ENCODE results near the gene ZNF827. TPM values are rescaled to one million over a fixed set of nuclear protein-coding genes. Genes with fewer than 3 reads are reported as not detected.

Gene ZNF827
- total RNA-seq, 1 donor from 2014 or later, result 19.5 TPM

GRCh38 chr4:145883101-145883694, 55.4 kb downstream of the ZNF827 start:
- intact Hi-C loops (cut with DNase I), result loop anchor here (10.0 kb wide), 1 partner anchor 398 kb away; the partner anchor contains the start of gene SMAD1
- no peaks in the 10 kb centered on the region for H3K27me3 ChIP-seq
- no peaks in the 10 kb centered on the region for H3K9me3 ChIP-seq
- H3K36me3 ChIP-seq, result no peaks in the 10 kb centered on the region
- no peak for TF ChIP-seq CTCF (IDR thresholded peaks at IDR 0.05)
- DNase-seq (ENCODE audit: low spot score in 2 of 2), result no peak
- peaks cover 9 to 38% of the 10 kb centered on the region in 2 donors for H3K4me1 ChIP-seq
- no peak overlapping the region for H3K4me3 ChIP-seq
- H3K27ac ChIP-seq, result no peak overlapping the region

GRCh38 chr4:145882604-145883003, 56.0 kb downstream of the ZNF827 start:
- Histone ChIP-seq H3K4me3 (no peak overlapping the region), H3K27ac (no peak overlapping the region), H3K36me3 (no peaks in the 10 kb centered on the region), H3K4me1 (peaks cover 9 to 38% of the 10 kb centered on the region in 2 donors), H3K27me3 (no peaks in the 10 kb centered on the region), H3K9me3 (no peaks in the 10 kb centered on the region)
- intact Hi-C loops (cut with DNase I), result loop anchor here (10.0 kb wide), 1 partner anchor 398 kb away; the partner anchor contains the start of gene SMAD1
- no peak for TF ChIP-seq CTCF (IDR thresholded peaks at IDR 0.05)
- no peak for DNase-seq (ENCODE audit: low spot score in 2 of 2)

GRCh38 chr4:145881989-145882388, 56.6 kb downstream of the ZNF827 start:
- Histone ChIP-seq H3K4me1 (peaks cover 9 to 35% of the 10 kb centered on the region in 2 donors), H3K4me3 (no peak overlapping the region), H3K36me3 (no peaks in the 10 kb centered on the region), H3K9me3 (no peaks in the 10 kb centered on the region), H3K27ac (no peak overlapping the region), H3K27me3 (no peaks in the 10 kb centered on the region)
- no peak for DNase-seq (ENCODE audit: low spot score in 2 of 2)
- no peak for TF ChIP-seq CTCF (IDR thresholded peaks at IDR 0.05)
- intact Hi-C loops (cut with DNase I), result loop anchor here (10.0 kb wide), 1 partner anchor 397 kb away; the partner anchor contains the start of gene SMAD1

- Histone ChIP-seq H3K4me1 (peaks cover 8 to 32% of the 10 kb centered on the region in 2 donors), H3K27ac (peak overlapping the region; percentile 15 to 38), H3K9me3 (no peaks in the 10 kb centered on the region), H3K36me3 (no peaks in the 10 kb centered on the region), H3K27me3 (no peaks in the 10 kb centered on the region), H3K4me3 (no peak overlapping the region)
- intact Hi-C loops (cut with DNase I), result loop anchor here (10.0 kb wide), 1 partner anchor 397 kb away; the partner anchor contains the start of gene SMAD1
- no peak for DNase-seq (ENCODE audit: low spot score in 2 of 2)
- no peak for TF ChIP-seq CTCF (IDR thresholded peaks at IDR 0.05)
Measured at GRCh38 chr4:145881576-145881975, 57.0 kb downstream of the ZNF827 start.

- intact Hi-C loops (cut with DNase I), result loop anchor here (10.0 kb wide), 1 partner anchor 396 kb away; the partner anchor contains the start of gene SMAD1
- no peaks in the 10 kb centered on the region for H3K36me3 ChIP-seq
- TF ChIP-seq CTCF (IDR thresholded peaks at IDR 0.05), result no peak
- no peak for DNase-seq (ENCODE audit: low spot score in 2 of 2)
- peak overlapping the region; percentile 53 to 65 for H3K27ac ChIP-seq
- no peak overlapping the region for H3K4me3 ChIP-seq
- peaks cover 3 to 22% of the 10 kb centered on the region in 2 donors for H3K4me1 ChIP-seq
- no peaks in the 10 kb centered on the region for H3K27me3 ChIP-seq
- no peaks in the 10 kb centered on the region for H3K9me3 ChIP-seq
Measured at GRCh38 chr4:145880355-145880960, 58.2 kb downstream of the ZNF827 start.

All from ascending aorta (tissue), 2 donors.